Activated effector memory CD4-positive, alpha-beta T cell treated with anti-CD3 and anti-CD28 coated beads, Interleukin-2, amount 50 U/mL, for 16 hours (primary cell): ENCODE measurements around the gene PANX2.
"Not testable (repeated sequence)": the region's sequence is repeated elsewhere in the genome, so short reads cannot be mapped to it uniquely, and the experiment has no call there.

Experiments used
- DNase-seq: peaks from one replicate; pipeline ENCODE4 v3.0.0-alpha.2; 2020

Gene PANX2

GRCh38 chr22:50170453-50171318 lies at the start of gene PANX2:
Gene PANX2, plus strand, starts transcription at chr22:50170731. Its CDS starts 0 bp downstream, at chr22:50170731.
- DNase-seq, result peak; percentile 62

DNA sequence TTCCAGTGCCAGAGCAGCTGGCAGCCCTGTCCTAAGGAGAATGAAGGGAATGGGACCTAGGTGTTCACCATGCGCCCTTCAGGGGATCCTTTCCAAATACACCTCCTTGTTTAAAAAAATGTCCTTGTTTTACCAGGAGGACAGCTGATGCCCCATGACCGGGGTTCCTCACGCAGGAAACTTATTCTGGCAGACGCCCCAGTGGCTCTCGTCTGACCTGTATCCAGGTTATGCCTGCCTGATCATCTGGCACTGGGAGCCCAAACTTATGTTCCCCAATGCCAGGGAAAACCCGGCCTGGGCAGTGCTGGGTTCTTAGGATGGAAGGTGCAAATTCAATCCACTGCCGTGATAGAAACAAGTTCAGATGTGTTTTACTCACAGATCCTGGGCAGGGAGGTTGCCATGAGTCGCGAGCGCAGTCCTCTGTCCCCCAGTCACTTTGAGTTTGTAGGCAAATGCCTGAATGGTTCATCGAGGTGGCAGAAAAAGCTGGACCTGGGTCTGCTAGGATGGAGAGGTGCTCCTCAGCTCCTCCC lies 49.3 kb upstream of the PANX2 start:
- no peak for DNase-seq

DNA sequence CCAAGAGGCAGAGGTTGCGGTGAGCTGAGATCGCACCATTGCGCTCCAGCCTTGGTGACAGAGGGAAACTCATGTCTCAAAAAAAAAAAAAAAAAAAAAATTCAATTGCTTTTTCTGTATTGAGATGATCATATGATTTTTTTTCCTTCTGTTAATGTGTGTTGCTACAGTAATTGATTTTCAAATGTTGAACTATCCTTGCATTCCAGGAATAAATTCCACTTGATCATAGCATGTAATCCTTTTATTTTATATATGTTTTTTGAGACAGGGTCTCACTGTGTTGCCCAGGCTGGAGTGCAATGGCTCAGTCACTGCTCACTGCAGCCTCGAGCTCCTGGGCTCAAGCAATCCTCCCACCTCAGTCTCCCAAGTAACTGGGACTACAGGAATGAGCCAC lies 47.4 kb upstream of the PANX2 start:
- no peak for DNase-seq

DNA sequence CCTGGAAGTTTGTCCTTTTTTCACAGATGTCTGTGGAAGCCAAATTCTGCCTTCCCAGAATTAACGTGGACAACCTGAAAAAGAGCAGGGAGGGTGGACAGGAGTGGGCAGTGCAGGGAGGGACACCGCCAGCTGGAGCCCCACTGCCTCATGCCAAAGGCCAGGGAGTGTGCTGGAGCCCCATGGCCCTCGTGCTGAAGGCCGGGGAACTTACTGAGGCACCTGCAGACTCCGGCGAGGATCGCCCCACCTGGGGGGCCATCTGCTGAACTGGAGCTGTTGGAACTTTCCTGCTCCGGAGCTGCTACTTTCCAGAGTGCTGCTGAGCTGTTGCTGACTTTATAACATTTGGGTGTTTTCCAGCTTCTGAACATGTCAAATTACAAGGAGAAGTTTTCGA lies 45.5 kb upstream of the PANX2 start:
- DNase-seq, result no peak

- DNase-seq, result no peak
Measured at GRCh38 chr22:50129121-50129736, 41.3 kb upstream of the PANX2 start.

GRCh38 chr22:50131894-50132293 lies 38.6 kb upstream of the PANX2 start:
- no peak for DNase-seq

- no peak for DNase-seq
Measured at GRCh38 chr22:50134481-50134880, 36.0 kb upstream of the PANX2 start.

DNA sequence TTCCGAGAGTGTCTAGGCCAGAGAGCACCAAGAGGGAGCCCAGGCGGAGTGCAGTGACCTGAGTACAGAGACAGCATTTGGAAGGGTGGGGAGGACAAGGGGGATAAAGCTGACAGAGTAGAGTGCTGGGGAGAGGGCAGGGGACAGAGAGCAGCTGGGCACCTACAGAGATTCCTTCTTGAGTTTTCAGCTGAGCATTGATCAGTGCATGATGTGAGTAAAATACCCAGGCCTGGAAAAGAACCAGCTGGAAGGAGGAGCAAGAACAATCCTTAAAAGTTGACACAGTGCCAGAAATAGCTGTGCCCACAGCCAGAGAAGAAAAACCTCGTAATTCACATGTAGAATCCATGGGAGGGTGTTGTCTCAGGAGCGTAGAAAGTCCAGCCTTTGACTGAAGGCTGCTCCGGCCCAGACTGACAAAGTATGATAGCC lies 33.9 kb upstream of the PANX2 start:
- no peak for DNase-seq

DNA sequence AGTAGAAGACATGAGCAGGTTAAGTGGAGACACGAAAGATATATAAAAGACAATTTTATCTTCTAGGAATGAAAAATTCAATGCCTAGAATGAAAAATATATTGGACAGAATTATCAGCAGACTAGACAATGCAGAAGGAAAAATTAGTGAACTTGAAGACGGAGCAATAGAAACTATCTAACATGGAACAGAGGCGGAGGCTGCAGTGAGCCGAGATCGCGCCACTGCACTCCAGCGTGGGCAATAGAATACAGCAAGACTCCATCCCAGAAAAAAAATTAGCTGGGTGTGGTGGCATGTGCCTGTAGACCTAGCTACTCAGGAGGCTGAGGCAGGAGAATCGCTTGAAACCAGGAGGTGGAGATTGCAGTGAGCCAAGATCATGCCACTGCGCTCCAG lies 33.3 kb upstream of the PANX2 start:
- not testable (repeated sequence) for DNase-seq

DNA sequence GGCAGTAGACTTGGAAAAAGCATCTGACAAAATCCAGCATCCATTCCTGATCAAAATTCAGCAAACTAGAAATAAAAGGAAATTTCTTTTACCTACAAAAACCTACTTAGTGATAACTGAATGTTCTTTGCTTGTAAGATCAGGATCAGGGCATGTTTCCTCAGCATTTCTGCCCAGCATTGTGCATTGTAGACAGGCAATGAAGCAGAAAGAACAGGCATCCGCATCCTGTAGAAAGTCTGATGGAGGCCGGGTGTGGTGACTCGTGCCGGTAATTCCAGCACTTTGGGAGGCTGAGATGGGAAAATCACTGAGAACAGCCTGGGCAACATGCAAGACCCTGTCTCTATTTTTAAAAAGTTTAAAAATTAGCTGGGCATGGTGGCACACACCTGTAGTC lies 32.5 kb upstream of the PANX2 start:
- DNase-seq, result no peak

DNA sequence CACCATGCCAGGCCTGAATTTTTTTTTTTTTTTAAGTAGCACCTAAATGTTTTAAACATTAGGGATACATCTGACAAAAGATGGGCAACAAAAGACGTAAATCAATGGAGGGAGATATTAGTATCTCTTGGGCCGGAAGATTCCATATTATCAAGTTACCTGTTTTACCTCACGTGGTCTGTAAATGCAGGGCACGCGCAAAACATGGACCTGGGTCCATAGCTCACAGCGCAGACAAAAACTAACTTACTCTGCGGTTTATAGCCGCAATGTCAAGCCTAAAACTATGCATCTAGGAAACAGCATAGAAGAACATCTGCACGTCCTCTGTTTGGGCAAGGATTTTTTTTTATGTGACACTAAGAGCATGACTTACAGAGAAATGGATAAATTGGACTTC lies 31.5 kb upstream of the PANX2 start:
- DNase-seq, result no peak

DNA sequence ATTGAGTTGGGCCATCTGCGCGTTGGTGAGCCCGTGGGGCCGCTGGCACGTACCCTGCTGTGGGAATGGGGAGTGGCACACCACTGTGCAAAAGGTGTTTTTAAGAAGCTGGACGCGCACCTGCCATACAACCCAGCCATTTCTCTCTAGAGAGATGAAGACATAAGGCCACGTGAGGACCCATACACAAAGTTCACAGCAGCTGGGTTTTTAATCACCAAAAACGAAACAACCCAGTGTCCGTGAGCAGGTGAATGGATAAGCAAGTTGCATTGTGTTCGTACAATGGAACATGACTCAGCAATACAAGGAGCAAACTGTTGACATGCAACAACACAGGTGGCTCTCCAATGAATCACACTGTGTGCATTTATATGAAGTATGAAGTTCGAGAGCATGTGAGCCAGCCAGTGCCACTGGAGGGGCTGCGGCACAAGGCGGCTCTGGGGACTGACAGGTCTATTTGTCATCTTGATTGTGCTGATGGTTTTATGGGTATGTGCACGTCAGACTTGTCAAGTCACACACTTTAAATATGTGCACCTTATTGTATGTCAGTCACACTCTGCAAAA lies 30.6 kb upstream of the PANX2 start:
- no peak for DNase-seq

GRCh38 chr22:50140615-50141014 lies 29.9 kb upstream of the PANX2 start:
- DNase-seq, result no peak

- no peak for DNase-seq
Measured at GRCh38 chr22:50141462-50141861, 29.1 kb upstream of the PANX2 start.

DNA sequence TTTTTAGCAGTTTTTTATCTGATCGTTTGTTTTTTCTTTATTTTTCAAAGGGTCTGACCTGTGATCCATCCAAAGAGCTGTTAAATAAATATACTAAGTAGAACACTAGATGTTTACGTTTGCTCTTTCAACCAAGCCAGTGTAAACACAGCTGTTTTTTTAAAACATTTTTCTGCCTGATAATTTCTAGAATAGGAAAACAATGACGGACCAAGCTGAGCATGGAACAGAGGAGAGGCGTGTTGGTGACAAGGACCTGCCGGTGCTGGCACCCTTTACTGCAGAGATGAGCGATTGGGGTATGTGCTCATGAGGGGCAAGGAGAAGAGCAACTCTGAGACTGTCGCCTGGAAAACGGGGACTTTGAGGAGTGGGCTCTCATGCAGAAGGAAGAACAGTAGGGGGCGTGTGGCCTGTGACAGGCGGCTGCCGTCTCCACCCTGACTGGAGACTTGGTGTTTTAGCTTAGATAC lies 28.6 kb upstream of the PANX2 start:
- no peak for DNase-seq

- no peak for DNase-seq
Measured at GRCh38 chr22:50143096-50143495, 27.4 kb upstream of the PANX2 start.

GRCh38 chr22:50144005-50144614 lies 26.4 kb upstream of the PANX2 start:
- DNase-seq, result no peak

DNA sequence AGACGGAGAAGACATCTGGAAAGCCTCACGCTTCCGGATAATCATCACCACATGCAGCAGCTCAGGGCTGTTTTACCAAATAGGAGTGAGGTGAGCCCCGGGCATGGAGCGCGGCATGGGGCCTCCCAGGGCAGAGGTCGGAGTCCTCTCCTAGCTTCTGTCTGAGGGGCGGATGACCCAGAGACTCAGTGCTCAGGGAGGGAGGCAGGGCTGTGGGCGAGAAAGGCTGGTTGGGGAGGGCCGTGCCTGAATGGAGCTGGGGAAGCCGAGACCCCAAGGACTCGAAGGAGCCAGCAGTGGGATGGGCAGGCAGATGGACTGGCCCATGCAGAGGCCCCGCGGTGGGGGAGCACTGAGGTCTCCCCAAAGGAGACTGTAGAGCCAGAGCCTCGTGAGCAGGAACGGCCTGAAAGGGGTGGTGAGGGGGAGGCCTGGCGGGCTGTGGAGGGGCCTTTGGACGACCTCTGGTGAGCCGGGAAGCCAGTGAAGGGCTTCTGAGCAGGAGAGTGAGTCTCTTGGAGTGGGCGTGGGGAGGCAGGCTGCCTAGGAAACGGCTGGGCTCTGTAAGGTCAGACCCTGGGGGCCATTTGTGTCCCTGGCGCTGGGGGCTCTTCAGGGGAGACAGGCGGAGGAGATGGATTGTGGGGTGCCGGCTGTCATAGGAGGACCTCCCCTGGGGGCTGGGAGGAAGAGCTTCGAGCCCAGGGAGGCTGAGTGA lies 24.7 kb upstream of the PANX2 start:
- DNase-seq, result no peak

DNA sequence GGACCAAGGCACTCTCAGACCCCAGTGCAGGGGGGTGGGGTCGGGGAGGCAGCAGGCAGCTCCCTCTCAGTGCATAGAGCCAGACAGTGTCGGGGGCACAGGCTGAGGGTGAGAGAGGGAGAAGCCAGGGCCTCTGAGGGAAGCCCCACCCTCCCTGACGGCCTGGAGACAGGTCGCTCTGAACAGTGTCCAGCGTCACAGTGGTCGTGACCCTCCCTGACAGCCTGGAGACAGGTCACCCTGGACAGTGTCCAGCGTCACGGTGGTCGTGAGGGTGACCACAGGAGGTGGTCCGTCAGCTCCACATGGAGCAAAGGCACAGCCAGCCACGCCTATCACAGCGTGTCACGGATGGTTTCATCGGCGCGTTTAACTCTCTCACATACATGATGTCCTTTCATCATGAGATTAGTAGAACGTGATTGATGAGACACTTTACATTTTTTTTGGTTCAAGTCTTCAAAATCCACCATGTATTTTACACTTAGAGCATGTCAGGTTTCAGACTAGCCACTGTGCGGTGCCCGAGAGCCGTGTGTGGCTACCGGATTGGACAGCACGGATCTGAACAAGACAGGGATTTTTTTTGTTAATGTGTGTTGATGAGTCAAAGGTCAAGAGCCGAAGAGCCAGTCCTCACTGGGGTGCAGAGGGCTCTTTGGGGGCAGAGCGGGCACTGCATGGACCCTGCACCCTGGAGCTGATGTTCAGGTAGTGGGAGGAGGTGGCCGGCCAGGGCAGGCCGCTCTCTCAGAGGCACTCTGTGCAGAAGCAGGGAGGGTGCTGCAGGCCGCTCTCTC lies 23.9 kb upstream of the PANX2 start:
- DNase-seq, result no peak

GRCh38 chr22:50147258-50148165 lies 23.0 kb upstream of the PANX2 start:
- not testable (repeated sequence) for DNase-seq

DNA sequence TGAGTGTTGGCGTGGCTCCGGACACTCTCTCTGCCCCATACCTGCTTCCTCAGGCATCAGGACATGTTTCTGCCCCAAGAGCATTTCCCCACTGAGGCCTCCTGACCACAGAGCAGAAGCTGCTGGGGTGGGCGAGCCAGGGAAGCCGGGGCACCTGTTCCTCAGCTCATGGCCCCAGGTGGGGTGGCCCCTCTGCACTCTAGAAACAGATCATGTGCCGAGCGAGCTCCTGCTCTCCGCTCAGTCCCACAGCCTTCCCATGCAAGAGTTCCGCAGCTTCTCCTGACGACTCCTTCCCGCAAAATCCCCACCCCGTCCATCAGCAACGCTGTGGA lies 22.4 kb upstream of the PANX2 start:
- no peak for DNase-seq
